Thyroid gland (tissue), 4 donors: ENCODE results near the gene SRP72.

Source experiments
- POLR2A ChIP-seq, 2 donors: fragments of 450-650 bp; IDR thresholded peaks; one replicate each; pipeline ENCODE4 v1.6.1; 2017; ENCODE audit warnings: antibody characterized with exemption in 2 of 2, mild to moderate bottlenecking in 2 of 2, moderate library complexity in 1 of 2
- TF ChIP-seq, protein P1 (sequence below), 6 experiments: fragments of 200-600 bp in 3 of 6; fragments of 450-650 bp in 3 of 6; sonication (generic) in 3 of 6; IDR thresholded peaks; one replicate each; pipeline ENCODE4 v1.5.1; 2016 to 2019; ENCODE audit warnings: antibody characterized with exemption in 6 of 6, mild to moderate bottlenecking in 2 of 6, inconsistent platforms in 1 of 6, moderate library complexity in 1 of 6

DNA sequence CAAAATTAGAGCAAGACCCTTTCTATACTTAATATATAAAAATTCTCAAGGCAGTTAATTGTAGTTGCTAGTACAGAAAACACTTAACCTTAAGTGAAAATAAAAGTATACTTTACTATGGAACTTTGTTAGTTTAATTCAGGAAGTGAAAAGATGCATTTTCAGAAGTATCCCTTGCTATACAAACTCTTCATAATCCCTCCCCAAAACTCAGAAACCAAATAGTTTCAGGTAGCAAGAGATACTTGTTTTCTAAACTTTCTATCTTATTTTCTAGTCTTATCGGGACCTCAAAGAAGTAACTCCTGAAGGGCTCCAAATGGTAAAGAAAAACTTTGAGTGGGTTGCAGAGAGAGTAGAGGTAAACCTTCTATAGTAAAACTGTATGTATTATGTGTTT, 17.1 kb upstream of the SRP72 start:
- TF ChIP-seq POLR2A (IDR thresholded peaks at IDR 0.05) = no peak
- TF ChIP-seq, protein P1, sequence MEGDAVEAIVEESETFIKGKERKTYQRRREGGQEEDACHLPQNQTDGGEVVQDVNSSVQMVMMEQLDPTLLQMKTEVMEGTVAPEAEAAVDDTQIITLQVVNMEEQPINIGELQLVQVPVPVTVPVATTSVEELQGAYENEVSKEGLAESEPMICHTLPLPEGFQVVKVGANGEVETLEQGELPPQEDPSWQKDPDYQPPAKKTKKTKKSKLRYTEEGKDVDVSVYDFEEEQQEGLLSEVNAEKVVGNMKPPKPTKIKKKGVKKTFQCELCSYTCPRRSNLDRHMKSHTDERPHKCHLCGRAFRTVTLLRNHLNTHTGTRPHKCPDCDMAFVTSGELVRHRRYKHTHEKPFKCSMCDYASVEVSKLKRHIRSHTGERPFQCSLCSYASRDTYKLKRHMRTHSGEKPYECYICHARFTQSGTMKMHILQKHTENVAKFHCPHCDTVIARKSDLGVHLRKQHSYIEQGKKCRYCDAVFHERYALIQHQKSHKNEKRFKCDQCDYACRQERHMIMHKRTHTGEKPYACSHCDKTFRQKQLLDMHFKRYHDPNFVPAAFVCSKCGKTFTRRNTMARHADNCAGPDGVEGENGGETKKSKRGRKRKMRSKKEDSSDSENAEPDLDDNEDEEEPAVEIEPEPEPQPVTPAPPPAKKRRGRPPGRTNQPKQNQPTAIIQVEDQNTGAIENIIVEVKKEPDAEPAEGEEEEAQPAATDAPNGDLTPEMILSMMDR (IDR thresholded peaks at IDR 0.05) = no peak
